Coronary artery (tissue), 2 donors: ENCODE measurements around the gene LMF1.

Experiments used
- DNase-seq: peaks from one replicate; pipeline ENCODE4 v3.0.0-alpha.2; 2017; ENCODE audit warnings: low spot score
- H3K27ac ChIP-seq, 2 donors: fragments of 200-600 bp; sonication (generic); one replicate each; pipeline ENCODE4 v1.5.1; 2016 to 2019
- H3K4me3 ChIP-seq: fragments of 200-600 bp; sonication (generic); 2 replicates; pipeline ENCODE4 v1.5.1; 2016; ENCODE audit warnings: mild to moderate bottlenecking, moderate library complexity
- TF ChIP-seq, protein P1 (sequence below): fragments of 200-600 bp; sonication (generic); IDR thresholded peaks from one replicate; pipeline ENCODE4 v1.5.1; 2019; ENCODE audit warnings: antibody characterized with exemption

LMF1 gene

GRCh38 chr16:917591-918061, 53.2 kb downstream of the LMF1 start:
- TF ChIP-seq, protein P1, sequence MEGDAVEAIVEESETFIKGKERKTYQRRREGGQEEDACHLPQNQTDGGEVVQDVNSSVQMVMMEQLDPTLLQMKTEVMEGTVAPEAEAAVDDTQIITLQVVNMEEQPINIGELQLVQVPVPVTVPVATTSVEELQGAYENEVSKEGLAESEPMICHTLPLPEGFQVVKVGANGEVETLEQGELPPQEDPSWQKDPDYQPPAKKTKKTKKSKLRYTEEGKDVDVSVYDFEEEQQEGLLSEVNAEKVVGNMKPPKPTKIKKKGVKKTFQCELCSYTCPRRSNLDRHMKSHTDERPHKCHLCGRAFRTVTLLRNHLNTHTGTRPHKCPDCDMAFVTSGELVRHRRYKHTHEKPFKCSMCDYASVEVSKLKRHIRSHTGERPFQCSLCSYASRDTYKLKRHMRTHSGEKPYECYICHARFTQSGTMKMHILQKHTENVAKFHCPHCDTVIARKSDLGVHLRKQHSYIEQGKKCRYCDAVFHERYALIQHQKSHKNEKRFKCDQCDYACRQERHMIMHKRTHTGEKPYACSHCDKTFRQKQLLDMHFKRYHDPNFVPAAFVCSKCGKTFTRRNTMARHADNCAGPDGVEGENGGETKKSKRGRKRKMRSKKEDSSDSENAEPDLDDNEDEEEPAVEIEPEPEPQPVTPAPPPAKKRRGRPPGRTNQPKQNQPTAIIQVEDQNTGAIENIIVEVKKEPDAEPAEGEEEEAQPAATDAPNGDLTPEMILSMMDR: no peak
- Histone ChIP-seq H3K4me3 (no peak overlapping the region), H3K27ac (no peak overlapping the region)
- DNase-seq: no peak

DNA sequence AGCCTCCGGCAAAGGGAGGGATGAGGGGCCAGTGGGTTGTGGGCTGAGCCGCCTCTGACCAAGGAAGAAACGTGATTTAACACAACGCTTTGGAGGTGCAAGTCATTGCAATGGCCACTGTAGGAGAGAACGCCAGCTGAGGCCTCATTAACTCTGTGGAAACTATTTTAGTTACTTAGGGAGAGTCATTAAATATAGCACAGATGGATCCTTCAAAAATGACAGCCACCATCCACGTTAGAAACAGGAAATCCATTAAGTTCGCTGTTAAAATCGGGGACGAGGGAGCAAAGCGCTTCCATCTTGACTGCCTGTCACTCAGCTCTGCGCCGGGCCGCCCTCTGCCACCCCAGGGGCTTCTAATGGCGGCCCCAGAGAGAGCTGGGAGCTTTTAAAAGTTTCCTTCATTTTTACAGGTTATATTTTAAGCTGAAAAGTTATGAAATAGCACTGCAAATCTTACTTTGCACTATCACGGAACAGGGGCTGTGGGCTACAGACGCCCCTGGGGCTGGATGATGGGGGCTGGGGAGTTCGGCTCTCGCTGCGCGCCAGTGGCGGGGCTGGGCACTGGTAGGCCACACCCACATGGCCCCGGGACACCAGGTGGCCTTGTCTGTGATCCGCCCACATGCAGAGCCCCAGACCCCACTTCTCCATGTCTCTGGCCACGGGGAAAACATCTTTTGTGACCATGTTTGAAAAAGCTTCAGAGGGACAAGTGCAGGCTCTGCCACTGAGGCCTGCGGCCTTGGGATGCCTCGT, 54.6 kb downstream of the LMF1 start:
- no peak for DNase-seq

DNA sequence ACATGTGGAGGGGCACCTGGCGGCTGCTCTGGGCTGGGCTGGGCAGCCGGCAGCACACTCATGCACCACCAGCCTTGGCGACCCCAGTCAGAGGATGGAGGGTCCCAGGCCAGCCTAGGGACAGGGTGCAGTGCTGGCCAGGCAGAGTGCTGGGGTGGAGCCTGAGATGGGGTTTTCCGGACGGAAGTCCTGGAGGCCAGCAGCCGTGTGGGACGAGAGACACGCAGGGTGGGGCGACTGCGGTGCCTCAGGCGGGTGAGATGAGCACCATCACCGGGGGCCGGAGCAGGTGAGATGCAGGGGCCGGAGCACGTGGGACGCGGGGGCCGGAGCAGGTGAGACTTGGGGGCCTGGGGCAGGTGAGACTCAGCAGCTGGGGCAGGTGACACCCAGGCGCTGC, 55.2 kb downstream of the LMF1 start:
- Histone ChIP-seq H3K4me3 (no peak overlapping the region), H3K27ac (no peak overlapping the region)
- TF ChIP-seq, protein P1: no peak
- DNase-seq: no peak

More for the DNA sequence above, 54.6 kb downstream of the LMF1 start:
- no peak overlapping the region for H3K27ac ChIP-seq
- TF ChIP-seq, protein P1: no peak
- H3K4me3 ChIP-seq: no peak overlapping the region

GRCh38 chr16:914440-914839, 56.3 kb downstream of the LMF1 start:
- no peak overlapping the region for H3K27ac ChIP-seq
- DNase-seq: no peak
- TF ChIP-seq, protein P1: no peak
- H3K4me3 ChIP-seq: no peak overlapping the region

DNA sequence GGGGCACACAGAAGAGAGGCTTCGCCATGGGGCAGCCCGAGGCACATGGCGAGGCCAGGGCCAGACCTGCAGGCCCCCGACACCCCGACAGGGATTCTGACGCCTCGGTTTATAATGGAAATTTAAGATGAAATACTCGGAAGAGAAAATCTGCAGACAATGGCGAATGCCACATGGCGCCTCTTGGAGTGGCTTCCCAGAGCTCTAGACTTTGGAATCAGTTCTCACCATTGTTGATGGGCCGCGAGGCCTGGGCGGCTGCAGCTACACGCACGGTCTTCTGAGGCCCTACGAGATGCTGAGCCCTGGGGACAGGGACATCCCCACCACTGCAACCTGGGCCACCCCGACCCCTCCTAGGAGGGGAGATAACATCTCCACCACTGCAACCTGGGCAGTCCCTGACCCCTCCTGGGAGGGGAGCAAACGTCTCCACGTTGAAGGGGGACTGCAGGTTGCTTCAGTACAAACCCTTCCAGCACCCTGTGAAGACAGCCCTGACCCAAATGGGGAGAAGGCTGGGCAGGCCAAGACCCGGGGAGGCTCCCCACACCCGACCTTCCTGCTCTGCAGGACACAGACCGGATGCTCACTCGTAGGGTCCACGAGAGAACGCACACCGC, 56.9 kb downstream of the LMF1 start:
- no peak overlapping the region for H3K27ac ChIP-seq
- TF ChIP-seq, protein P1: no peak
- no peak for DNase-seq
- no peak overlapping the region for H3K4me3 ChIP-seq

GRCh38 chr16:912684-913613, 57.8 kb downstream of the LMF1 start:
- DNase-seq: no peak
- Histone ChIP-seq H3K4me3 (no peak overlapping the region), H3K27ac (no peak overlapping the region)
- TF ChIP-seq, protein P1: no peak
